ENCODE data around the gene ZNF609.

The ZNF609 gene

GRCh38 chr15:64503640-64504039 lies 43.3 kb downstream of the ZNF609 start:
- no peak for DNase-seq

- DNase-seq, result peak; percentile 93 to 96 (median 95)
These were observed 47.0 kb downstream of the ZNF609 start for GRCh38 chr15:64507293-64507802.

GRCh38 chr15:64507845-64508244 lies 47.5 kb downstream of the ZNF609 start:
- no peak for DNase-seq

- no peak for DNase-seq
These were observed 53.4 kb downstream of the ZNF609 start for GRCh38 chr15:64513823-64514222.

GRCh38 chr15:64515196-64515595 lies 54.8 kb downstream of the ZNF609 start:
- no peak for DNase-seq

- no peak for DNase-seq
These were observed 55.4 kb downstream of the ZNF609 start for GRCh38 chr15:64515825-64516224.

- no peak for DNase-seq
These were observed 59.5 kb downstream of the ZNF609 start for GRCh38 chr15:64519897-64520296.

- DNase-seq, result no peak
These were observed 60.8 kb downstream of the ZNF609 start for GRCh38 chr15:64521201-64521600.

- DNase-seq, result no peak
These were observed 61.4 kb downstream of the ZNF609 start for GRCh38 chr15:64521726-64522164.

GRCh38 chr15:64522226-64522823 lies 61.9 kb downstream of the ZNF609 start:
- no peak for DNase-seq

GRCh38 chr15:64523240-64523639 lies 62.9 kb downstream of the ZNF609 start:
- DNase-seq, result no peak

- DNase-seq, result no peak
These were observed 64.4 kb downstream of the ZNF609 start for GRCh38 chr15:64524778-64525177.

- no peak for DNase-seq
These were observed 65.6 kb downstream of the ZNF609 start for GRCh38 chr15:64525828-64526530.

- DNase-seq, result no peak
These were observed 67.0 kb downstream of the ZNF609 start for GRCh38 chr15:64527263-64527984.

GRCh38 chr15:64528871-64529270 lies 68.5 kb downstream of the ZNF609 start:
- no peak for DNase-seq

GRCh38 chr15:64530472-64530871 lies 70.1 kb downstream of the ZNF609 start:
- DNase-seq, result no peak

- DNase-seq, result no peak
These were observed 70.5 kb downstream of the ZNF609 start for GRCh38 chr15:64530918-64531317.

- peak; percentile 55 to 71 (median 65) for DNase-seq
These were observed 72.3 kb downstream of the ZNF609 start for GRCh38 chr15:64532521-64533315.

- DNase-seq, result no peak
These were observed 75.3 kb downstream of the ZNF609 start for GRCh38 chr15:64535460-64536243.

GRCh38 chr15:64536244-64536836 lies 76.0 kb downstream of the ZNF609 start:
- peak; percentile 49 to 71 (median 69) for DNase-seq

GRCh38 chr15:64542091-64542490 lies 81.7 kb downstream of the ZNF609 start:
- DNase-seq, result no peak

GRCh38 chr15:64544450-64544849 lies 84.1 kb downstream of the ZNF609 start:
- no peak for DNase-seq
